ENCODE data around the gene EPB41L4A.

Gene EPB41L4A

DNA sequence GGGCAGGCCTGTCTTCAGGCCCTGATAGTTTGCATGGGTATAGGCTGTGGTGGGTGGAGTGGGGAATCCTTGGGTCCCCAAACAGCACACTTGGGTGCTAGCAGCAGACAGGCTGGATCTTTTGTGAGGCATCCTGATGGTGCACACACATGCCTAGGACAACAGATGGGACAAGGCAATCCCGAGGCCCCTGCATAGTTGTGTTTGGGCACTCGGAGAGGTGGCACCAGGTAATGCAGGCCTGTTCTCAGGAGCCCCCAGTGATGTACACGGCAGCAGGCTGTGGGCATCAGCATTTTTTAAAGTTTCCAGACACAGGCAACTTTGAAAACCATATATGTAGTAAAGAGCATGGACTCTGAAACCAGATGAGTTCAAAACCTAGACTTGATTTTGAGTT lies 65.4 kb downstream of the EPB41L4A start:
- no peak for DNase-seq (ENCODE audit: low read depth in 2 of 2)

- no peak for DNase-seq (ENCODE audit: low read depth in 2 of 2)
Measured at GRCh38 chr5:112351225-112351624, 67.9 kb downstream of the EPB41L4A start.

GRCh38 chr5:112350626-112351025 lies 68.5 kb downstream of the EPB41L4A start:
- DNase-seq (ENCODE audit: low read depth in 2 of 2) = no peak

DNA sequence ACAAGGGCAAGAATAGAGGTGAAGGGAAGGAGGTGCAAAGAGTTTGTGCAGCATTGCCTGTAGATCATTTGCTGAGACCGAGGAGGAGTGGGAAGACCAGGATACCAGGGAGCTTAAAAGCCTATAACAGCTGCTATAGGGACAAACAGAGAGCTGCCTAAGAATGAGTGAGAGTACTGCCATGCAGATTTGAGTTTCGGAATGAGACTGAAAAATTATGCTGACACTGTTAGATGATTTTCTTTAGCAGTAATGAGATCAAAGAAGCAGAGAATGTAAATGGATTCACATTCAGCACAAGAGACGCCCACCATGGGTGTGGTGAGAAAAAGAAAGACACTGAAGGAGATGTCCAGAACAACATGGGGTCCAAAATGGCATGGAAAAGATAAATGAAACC lies 69.7 kb downstream of the EPB41L4A start:
- no peak for DNase-seq (ENCODE audit: low read depth in 2 of 2)

GRCh38 chr5:112348915-112349314 lies 70.2 kb downstream of the EPB41L4A start:
- no peak for DNase-seq (ENCODE audit: low read depth in 2 of 2)

DNA sequence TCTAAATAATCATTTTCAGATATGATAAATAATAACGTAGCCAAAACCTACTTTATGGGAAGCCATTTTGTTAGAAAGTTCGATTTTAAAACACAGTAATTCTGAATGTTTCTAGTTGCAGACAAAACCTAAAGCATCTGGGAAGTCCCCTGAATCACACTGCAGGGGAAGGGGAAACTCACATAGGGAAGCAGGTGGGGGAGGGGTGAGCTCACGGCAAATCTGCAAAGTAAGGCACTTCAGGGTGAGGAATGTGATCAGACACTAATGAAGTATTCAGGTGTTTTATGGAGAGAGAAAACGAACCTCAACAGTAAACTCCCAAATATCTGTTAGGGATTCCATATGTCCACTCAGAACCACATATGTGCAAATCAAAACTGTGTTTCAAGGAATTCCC lies 70.7 kb downstream of the EPB41L4A start:
- no peak for DNase-seq (ENCODE audit: low read depth in 2 of 2)

DNA sequence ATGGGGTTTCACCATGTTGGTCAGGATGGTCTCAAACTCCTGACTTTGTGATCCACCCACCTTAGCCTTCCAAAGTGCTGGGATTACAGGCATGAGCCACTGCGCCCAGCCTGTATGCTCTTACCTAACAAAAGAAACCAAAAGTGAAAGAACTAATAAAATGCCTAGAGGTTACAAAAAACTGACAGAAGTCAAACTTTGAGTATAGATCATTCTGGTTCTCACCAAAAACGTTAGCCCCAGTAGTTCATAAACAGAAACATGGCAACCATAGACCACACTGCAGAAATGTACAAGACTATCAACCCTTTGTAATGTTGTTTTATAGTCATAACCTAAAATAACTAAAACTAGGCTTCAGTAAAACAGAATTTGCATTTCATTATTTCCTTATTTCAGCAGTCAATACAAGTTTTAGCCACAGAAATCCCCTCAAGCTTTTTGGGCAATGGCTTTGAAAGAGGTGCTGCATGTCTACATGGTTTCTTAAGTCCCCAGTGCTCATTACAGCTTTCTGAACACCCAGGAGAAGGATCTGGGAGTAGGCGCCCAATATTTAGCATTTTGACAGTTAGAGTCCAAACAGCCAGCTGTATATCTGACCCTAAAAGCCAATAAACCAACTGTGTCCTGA lies 72.5 kb downstream of the EPB41L4A start:
- DNase-seq (ENCODE audit: low read depth in 2 of 2) = no peak

- DNase-seq (ENCODE audit: low read depth in 2 of 2) = no peak
Measured at GRCh38 chr5:112344540-112344939, 74.5 kb downstream of the EPB41L4A start.

DNA sequence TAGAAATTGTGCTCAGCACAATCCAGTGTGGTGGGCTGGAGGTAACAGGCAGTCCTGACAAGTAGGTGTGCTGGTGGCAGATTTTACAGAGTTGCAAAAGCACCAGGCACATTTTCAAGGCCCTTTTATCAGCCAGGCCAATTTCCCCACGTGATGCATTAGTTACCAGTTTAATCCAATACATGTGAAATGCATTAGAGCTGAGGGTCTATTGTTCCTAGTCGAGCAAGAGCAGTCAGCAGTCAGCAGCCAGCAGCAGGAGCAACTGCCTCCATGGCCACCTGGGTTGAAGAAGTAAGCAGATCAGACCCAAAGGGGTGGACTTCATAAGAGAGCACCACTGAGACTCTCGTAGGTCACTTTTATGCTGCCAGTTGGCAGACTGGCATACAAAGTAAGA lies 76.7 kb downstream of the EPB41L4A start:
- DNase-seq (ENCODE audit: low read depth in 2 of 2) = no peak

GRCh38 chr5:112339761-112340160 lies 79.3 kb downstream of the EPB41L4A start:
- no peak for DNase-seq (ENCODE audit: low read depth in 2 of 2)

- no peak for DNase-seq (ENCODE audit: low read depth in 2 of 2)
Measured at GRCh38 chr5:112338681-112339337, 80.3 kb downstream of the EPB41L4A start.

DNA sequence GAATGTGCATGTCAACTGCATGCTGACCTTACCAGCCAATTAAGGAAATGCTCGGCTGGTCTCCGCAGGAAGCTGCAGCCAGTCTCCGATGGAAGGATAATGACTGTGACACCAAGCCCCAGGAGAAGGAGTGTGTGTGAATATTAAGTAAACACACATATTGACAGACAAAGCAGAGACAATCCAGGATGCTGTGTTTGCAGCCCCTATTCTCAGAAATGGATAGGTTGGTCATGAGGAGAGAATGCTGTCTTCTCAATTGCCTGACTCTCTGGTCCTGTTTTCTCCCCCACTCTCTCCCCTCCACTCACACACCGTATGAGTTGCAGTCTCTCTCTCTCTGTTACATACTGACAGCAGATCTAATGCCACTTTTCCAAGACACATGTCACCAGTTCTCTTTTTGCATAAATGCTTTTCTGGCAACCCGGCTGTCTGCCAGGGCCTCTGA lies 85.7 kb downstream of the EPB41L4A start:
- DNase-seq (ENCODE audit: low read depth in 2 of 2) = no peak

- DNase-seq (ENCODE audit: low read depth in 2 of 2) = no peak
Measured at GRCh38 chr5:112331892-112332291, 87.2 kb downstream of the EPB41L4A start.

GRCh38 chr5:112329419-112330090 lies 89.5 kb downstream of the EPB41L4A start:
- no peak for DNase-seq (ENCODE audit: low read depth in 2 of 2)

GRCh38 chr5:112323166-112323565 lies 95.9 kb downstream of the EPB41L4A start:
- no peak for DNase-seq (ENCODE audit: low read depth in 2 of 2)

DNA sequence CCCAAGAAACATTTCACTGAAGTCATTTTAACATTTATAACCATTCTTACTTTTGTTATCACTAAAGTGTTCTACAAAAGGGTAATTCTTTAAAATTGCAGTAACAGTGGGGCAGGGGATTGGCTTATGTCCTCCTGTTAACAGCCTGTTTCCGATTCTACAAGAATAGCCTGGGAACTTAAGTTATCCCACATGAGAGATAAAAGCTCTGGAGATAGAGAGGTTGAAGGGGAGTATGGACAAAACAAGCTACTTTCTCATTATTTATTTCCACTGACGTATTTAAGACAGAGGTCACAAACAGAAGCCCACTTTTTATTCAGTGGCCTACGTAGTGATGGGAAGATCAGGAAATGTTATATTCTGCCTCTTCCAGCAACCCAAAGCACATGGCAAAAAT lies 98.7 kb downstream of the EPB41L4A start:
- no peak for DNase-seq (ENCODE audit: low read depth in 2 of 2)

DNA sequence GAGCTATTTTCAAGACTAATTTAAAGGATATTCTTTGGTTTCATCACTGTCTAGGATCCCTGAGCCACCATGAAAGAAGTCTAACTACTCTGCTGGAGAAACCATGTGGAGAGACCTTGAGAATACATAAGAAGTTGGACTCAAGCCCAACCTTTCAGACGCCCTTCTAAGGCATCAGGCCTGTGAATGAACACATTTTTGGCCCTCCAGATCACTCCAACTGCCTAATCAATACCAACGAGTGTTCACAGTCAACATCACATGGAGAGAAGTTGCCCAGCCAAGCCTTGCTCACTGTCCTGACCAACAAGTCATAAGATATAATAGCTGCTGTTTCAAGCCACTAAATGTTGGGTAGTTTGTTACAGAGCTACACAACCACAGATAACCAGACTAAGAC lies 100.7 kb downstream of the EPB41L4A start:
- DNase-seq (ENCODE audit: low read depth in 2 of 2) = no peak

GRCh38 chr5:112317866-112318265 lies 101.2 kb downstream of the EPB41L4A start:
- no peak for DNase-seq (ENCODE audit: low read depth in 2 of 2)

DNA sequence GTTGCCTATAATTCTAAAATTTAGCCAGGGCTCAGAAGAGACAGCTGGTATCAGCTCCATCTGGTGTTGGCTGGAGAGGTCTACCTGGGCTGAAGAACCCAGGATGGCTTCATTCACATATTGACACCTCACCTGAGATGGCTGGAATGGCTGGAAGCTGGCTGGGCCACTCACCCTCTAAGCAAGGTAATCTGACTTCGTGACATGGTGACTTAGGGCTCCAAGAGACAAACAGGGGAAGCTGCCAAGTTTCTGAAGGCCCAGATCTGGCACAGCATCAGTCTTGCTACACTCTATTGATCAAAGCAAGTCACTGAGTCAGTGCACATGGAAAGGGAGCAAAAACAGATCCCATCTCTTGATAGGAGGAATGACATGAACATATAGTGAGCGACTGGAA lies 102.3 kb downstream of the EPB41L4A start:
- no peak for DNase-seq (ENCODE audit: low read depth in 2 of 2)

GRCh38 chr5:112316006-112316405 lies 103.1 kb downstream of the EPB41L4A start:
- DNase-seq (ENCODE audit: low read depth in 2 of 2) = no peak

GRCh38 chr5:112312295-112313275 lies 106.5 kb downstream of the EPB41L4A start:
- DNase-seq (ENCODE audit: low read depth in 2 of 2) = no peak

- DNase-seq (ENCODE audit: low read depth in 2 of 2) = no peak
Measured at GRCh38 chr5:112310746-112311145, 108.3 kb downstream of the EPB41L4A start.
